ENCODE measurements around the gene CDH20.

CDH20 gene

DNA sequence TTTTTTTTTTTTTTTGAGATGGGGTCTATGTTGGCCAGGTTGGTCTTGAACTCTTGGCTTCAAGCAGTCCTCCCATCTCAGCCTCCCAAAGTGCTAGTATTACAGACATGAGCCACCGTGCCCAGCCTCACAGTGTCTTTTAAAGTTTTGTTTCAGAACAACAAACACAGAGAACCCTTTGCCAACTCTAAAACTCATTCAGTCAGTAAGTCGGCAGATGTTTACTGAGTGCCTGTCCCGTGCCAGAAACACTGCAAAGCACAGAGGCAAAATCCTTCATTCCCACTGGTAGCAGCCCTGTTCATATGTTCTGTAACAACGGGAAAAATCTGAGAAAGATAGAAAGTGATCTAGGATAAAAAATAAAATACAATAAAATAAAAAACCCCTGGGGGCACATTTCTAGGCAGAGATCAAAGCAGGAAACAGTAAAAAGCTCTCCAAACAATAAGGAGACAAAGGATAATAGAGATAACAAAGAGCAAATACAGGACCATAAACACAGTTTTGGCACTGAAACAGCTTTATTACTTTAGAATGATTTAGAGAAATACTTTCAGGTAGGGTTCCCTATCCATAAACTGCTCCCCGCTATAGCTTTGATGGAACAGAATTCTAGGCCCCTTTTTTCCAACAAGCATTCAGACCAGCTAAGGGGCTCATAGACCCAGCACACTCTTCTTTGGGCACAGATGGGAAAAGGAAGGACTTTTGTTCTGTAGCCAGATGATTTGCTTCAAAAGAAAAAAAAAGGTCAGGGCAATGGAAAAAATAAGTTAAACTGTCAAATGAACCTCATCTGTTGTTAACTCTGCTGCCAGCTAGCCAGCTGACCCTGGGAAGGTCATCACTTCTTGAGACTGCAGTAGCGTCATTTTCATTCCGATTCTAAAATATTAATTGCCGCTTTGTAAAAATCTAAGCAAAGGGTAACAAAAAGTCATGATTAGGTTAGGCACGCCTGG lies 212.3 kb downstream of the CDH20 start:
- DNase-seq, result no peak

DNA sequence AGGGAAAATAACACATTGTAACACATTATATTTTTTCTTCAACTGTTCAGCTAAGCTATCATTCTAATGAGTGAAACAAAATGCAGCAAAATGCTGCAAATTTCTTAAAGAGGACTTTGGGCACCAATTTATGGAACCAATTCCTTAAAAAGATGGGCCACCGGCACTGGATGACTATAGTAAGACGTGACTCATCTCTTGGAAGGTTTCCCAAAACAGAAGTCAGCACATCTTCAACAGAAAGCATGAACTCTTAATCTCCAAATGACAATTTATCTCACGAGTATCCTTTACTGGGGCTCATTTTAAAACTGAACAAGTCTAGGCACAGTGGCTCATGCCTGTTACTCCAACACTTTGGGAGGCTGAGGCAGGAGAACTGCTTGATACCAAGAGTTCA lies 213.4 kb downstream of the CDH20 start:
- DNase-seq, result no peak
- peaks cover 6% of the 10 kb centered on the region for H3K27me3 Mint-ChIP-seq

More for the DNA sequence above, 212.3 kb downstream of the CDH20 start:
- Mint-ChIP-seq H3K9me3 (no peaks in the 10 kb centered on the region), H3K4me3 (no peak overlapping the region), H3K36me3 (no peaks in the 10 kb centered on the region), H3K27ac (no peak overlapping the region), H3K27me3 (peaks cover 6% of the 10 kb centered on the region), H3K4me1 (no peaks in the 10 kb centered on the region)
- CTCF ChIA-PET, result interaction anchor here (0.9 kb wide), 1 partner anchor 9 kb away, joined by 3 read pairs; no protein-coding TSS in a partner anchor

DNA sequence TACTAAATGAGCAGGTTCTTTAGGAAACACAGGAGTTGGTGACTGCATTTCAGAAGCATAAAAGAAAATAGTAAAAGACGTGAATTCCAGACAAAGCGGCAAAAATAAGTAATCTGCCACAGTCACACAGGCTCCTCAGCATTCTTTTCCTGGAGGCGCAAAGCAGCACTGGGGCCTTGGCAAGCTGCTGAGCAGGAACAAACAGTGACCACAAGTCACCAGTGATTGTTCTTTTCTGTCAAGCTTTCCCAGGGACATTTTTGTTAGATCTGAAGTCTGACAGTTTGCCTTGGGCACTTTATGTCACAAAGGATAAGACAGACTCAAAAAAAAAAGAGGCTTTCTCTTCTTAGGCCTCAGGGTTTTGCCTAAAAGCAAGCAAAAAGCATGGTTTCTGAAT lies 216.2 kb downstream of the CDH20 start:
- no peaks in the 10 kb centered on the region for H3K9me3 Mint-ChIP-seq
- CTCF ChIA-PET, result interaction anchor here (0.6 kb wide), 1 partner anchor 1961 kb away, joined by 3 read pairs; no protein-coding TSS in a partner anchor

More for the DNA sequence above, 213.4 kb downstream of the CDH20 start:
- Mint-ChIP-seq H3K36me3 (no peaks in the 10 kb centered on the region), H3K4me3 (no peak overlapping the region), H3K9me3 (no peaks in the 10 kb centered on the region), H3K27ac (no peak overlapping the region), H3K4me1 (no peaks in the 10 kb centered on the region)
- CTCF ChIA-PET, result no interaction called here

GRCh38 chr18:61549889-61550288 lies 216.7 kb downstream of the CDH20 start:
- Mint-ChIP-seq H3K36me3 (no peaks in the 10 kb centered on the region), H3K4me1 (peaks cover 3% of the 10 kb centered on the region), H3K4me3 (no peak overlapping the region), H3K27ac (no peak overlapping the region), H3K27me3 (peaks cover 14% of the 10 kb centered on the region), H3K9me3 (no peaks in the 10 kb centered on the region)
- CTCF ChIA-PET, result no interaction called here
- no peak for DNase-seq

More for the DNA sequence above, 216.2 kb downstream of the CDH20 start:
- H3K4me3 Mint-ChIP-seq, result no peak overlapping the region
- no peak overlapping the region for H3K27ac Mint-ChIP-seq
- no peaks in the 10 kb centered on the region for H3K36me3 Mint-ChIP-seq
- DNase-seq, result no peak
- no peaks in the 10 kb centered on the region for H3K4me1 Mint-ChIP-seq
- peaks cover 10% of the 10 kb centered on the region for H3K27me3 Mint-ChIP-seq

DNA sequence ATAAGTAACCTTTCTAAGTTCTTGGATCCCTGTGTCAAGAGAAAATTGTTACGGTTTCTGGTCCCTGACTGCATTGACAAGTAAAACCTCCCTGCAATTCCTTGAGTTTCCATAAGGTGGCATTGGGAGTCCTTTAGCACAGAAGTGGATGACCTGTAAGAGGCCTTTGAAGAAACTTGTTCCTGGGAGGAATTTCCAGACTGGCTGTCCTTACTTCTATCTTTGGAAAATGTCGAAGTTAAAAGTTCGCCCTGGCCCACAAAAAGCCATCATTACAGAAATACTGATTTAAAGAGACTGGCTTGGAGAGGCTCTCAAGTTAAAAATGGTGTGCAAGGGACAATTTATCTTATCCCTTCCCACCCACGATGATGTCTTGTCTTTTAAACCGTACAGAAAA lies 218.4 kb downstream of the CDH20 start:
- H3K36me3 Mint-ChIP-seq, result no peaks in the 10 kb centered on the region
- peaks cover 14% of the 10 kb centered on the region for H3K27me3 Mint-ChIP-seq
- CTCF ChIA-PET, result interaction anchor here (1.3 kb wide), 1 partner anchor 581 kb away, joined by 6 read pairs; no protein-coding TSS in a partner anchor
- peaks cover 3% of the 10 kb centered on the region for H3K4me1 Mint-ChIP-seq
- no peak overlapping the region for H3K4me3 Mint-ChIP-seq
- no peaks in the 10 kb centered on the region for H3K9me3 Mint-ChIP-seq
- no peak for DNase-seq
- H3K27ac Mint-ChIP-seq, result no peak overlapping the region

DNA sequence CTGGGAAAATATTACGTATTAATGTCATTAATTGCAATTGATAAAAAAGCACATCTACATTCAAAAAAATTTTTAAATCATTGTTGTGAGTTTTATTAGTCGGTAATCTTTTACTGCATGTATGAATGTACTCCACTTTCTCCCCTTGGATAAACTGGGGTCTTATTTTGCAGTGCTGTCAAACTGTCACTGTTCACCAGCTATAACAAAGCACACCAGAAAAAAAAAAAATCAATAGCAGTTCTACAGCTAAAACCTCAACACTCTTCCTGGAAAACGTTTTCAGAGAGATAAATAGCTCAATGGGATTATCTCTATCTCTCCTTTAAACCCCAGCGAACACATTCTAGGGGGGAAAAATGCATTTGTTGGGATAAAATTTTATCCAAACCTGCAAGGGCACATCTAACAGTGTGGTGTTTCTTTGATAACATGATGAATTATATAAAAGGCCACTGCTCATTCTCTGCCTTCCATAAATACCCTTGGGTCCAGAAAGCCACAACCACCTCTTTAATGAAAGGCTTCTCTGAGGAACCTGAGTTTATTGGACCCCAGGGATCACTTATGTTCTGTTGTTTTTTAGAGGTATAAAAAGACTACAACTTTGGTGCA lies 219.9 kb downstream of the CDH20 start:
- Mint-ChIP-seq H3K27me3 (peaks cover 14% of the 10 kb centered on the region), H3K9me3 (no peaks in the 10 kb centered on the region), H3K4me1 (peaks cover 3% of the 10 kb centered on the region), H3K36me3 (no peaks in the 10 kb centered on the region), H3K4me3 (no peak overlapping the region), H3K27ac (no peak overlapping the region)
- CTCF ChIA-PET, result interaction anchor here (1.3 to 1.6 kb wide), 2 partner anchors 578 to 580 kb away, joined by 3 to 6 read pairs; no protein-coding TSS in a partner anchor
- DNase-seq, result no peak

- peak; percentile 42 for DNase-seq
- H3K27me3 Mint-ChIP-seq, result peaks cover 14% of the 10 kb centered on the region
- H3K4me3 Mint-ChIP-seq, result peak overlapping the region; percentile 61
These were observed 221.0 kb downstream of the CDH20 start for GRCh38 chr18:61554117-61554776.

DNA sequence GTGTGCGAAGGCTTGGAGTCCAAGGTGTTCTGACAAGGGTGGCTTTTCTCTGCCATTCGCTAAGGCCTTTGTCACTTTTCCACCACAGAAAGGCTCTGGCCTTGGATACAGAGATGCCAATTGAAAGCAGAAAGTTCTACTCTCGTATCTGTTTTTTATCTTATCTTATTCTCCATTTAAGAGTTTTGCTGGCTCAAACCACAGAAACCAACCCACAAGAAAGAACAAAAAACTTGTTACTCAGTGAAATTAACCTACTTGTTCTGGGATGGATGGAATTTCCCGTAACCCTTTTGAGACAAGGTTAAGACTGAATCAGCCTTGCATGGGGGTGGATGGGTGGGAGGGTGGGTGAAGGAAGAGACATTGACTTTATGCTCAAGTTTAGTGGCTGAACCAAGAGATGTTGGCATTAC lies 221.7 kb downstream of the CDH20 start:
- no peak overlapping the region for H3K27ac Mint-ChIP-seq
- H3K36me3 Mint-ChIP-seq, result no peaks in the 10 kb centered on the region
- no peak for DNase-seq
- H3K27me3 Mint-ChIP-seq, result peaks cover 10% of the 10 kb centered on the region
- no peaks in the 10 kb centered on the region for H3K9me3 Mint-ChIP-seq
- H3K4me3 Mint-ChIP-seq, result peak overlapping the region; percentile 61
- H3K4me1 Mint-ChIP-seq, result peaks cover 3% of the 10 kb centered on the region
- CTCF ChIA-PET, result interaction anchor here (0.7 to 1.3 kb wide), 2 partner anchors 9 kb away, joined by 3 read pairs; no protein-coding TSS in a partner anchor

More at GRCh38 chr18:61554117-61554776, 221.0 kb downstream of the CDH20 start:
- no peaks in the 10 kb centered on the region for H3K36me3 Mint-ChIP-seq
- H3K9me3 Mint-ChIP-seq, result no peaks in the 10 kb centered on the region
- H3K27ac Mint-ChIP-seq, result peak overlapping the region; percentile 50
- H3K4me1 Mint-ChIP-seq, result peaks cover 3% of the 10 kb centered on the region
- CTCF ChIA-PET, result interaction anchor here (0.7 to 1.6 kb wide), 4 partner anchors 9 to 594 kb away, joined by 3 read pairs; no protein-coding TSS in a partner anchor

- Mint-ChIP-seq H3K27me3 (peaks cover 9% of the 10 kb centered on the region), H3K4me3 (no peak overlapping the region)
- CTCF ChIA-PET, result no interaction called here
These were observed 223.1 kb downstream of the CDH20 start for GRCh38 chr18:61556316-61556715.

DNA sequence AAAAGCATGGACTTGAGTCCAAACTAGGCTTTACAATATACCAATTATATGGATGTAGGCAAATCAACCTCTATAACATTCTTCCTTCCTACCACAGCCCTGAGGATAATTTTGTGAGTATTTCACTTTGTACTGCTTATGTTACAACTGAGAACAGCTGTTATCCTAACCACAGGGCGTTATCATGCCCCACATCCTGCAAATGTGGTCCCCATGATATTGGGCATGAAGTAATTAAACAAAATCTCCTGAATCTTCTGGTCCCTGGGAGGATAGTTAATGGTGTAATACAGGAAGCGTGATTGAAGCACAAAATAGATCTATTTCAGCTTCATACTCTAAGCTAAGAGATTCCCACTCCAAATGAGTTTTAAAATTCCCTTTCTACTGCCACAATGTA lies 223.6 kb downstream of the CDH20 start:
- CTCF ChIA-PET, result no interaction called here
- peaks cover 3% of the 10 kb centered on the region for H3K4me1 Mint-ChIP-seq
- no peaks in the 10 kb centered on the region for H3K36me3 Mint-ChIP-seq

More at GRCh38 chr18:61556316-61556715, 223.1 kb downstream of the CDH20 start:
- Mint-ChIP-seq H3K9me3 (no peaks in the 10 kb centered on the region), H3K36me3 (no peaks in the 10 kb centered on the region), H3K4me1 (peaks cover 3% of the 10 kb centered on the region), H3K27ac (no peak overlapping the region)
- no peak for DNase-seq

DNA sequence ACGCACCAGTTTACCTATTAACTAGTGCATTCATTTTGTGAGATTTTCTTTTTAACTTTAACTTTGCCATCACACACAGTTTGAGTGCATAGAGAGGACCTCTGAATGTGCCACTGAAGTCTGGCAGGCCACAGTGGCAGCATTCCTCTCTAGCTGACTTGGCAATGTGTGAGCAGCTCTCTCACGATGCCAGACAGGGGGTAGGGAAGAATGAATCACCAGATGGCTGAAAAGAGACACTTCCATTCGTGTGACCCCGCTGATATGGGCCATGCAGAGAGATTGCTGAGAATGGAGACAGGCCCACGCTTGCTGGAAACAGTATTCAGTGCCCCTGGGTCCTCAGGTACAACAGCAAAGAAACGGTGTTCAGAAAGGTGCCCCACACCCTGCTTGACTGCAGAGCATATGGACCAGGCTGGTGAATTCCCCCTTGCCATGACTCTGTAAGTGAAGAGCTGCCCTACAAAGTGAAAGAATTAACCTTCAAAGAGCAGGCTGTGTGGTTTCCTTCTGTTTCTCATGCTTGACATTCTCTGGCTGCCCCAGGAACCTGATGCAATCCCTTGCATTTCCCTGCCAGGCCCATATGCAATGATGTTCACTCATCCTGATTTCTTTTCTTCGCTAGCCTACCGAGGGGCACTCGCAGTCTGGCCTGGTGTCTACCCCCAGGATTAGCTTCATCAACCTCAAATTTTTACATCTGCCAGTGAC lies 236.1 kb downstream of the CDH20 start:
- CTCF ChIA-PET, result no interaction called here
- no peak for DNase-seq
- H3K9me3 Mint-ChIP-seq, result no peaks in the 10 kb centered on the region
- H3K27me3 Mint-ChIP-seq, result peaks cover 4% of the 10 kb centered on the region
- no peaks in the 10 kb centered on the region for H3K36me3 Mint-ChIP-seq
- H3K27ac Mint-ChIP-seq, result no peak overlapping the region
- H3K4me1 Mint-ChIP-seq, result no peaks in the 10 kb centered on the region
- no peak overlapping the region for H3K4me3 Mint-ChIP-seq

More for the DNA sequence above, 223.6 kb downstream of the CDH20 start:
- peaks cover under 1% of the 10 kb centered on the region for H3K9me3 Mint-ChIP-seq
- peaks cover 9% of the 10 kb centered on the region for H3K27me3 Mint-ChIP-seq
- no peak for DNase-seq
- no peak overlapping the region for H3K4me3 Mint-ChIP-seq
- no peak overlapping the region for H3K27ac Mint-ChIP-seq

GRCh38 chr18:61570070-61570469 lies 236.8 kb downstream of the CDH20 start:
- CTCF ChIA-PET, result no interaction called here
- no peaks in the 10 kb centered on the region for H3K9me3 Mint-ChIP-seq
- peaks cover 4% of the 10 kb centered on the region for H3K27me3 Mint-ChIP-seq
- no peak for DNase-seq
- no peaks in the 10 kb centered on the region for H3K4me1 Mint-ChIP-seq
- no peak overlapping the region for H3K4me3 Mint-ChIP-seq
- no peaks in the 10 kb centered on the region for H3K36me3 Mint-ChIP-seq
- no peak overlapping the region for H3K27ac Mint-ChIP-seq

- no peaks in the 10 kb centered on the region for H3K36me3 Mint-ChIP-seq
- H3K27me3 Mint-ChIP-seq, result peaks cover 4% of the 10 kb centered on the region
- H3K9me3 Mint-ChIP-seq, result no peaks in the 10 kb centered on the region
- CTCF ChIA-PET, result interaction anchor here (1.0 kb wide), 1 partner anchor 21 kb away, joined by 3 read pairs; no protein-coding TSS in a partner anchor
- H3K4me1 Mint-ChIP-seq, result no peaks in the 10 kb centered on the region
- DNase-seq, result no peak
- no peak overlapping the region for H3K4me3 Mint-ChIP-seq
- H3K27ac Mint-ChIP-seq, result no peak overlapping the region
These were observed 238.9 kb downstream of the CDH20 start for GRCh38 chr18:61572084-61572655.
